ENCODE data around the gene PCBP2.

PCBP2 gene

GRCh38 chr12:53467082-53467481 lies 15.2 kb downstream of the PCBP2 start:
- no peak for TF ChIP-seq CTCF (IDR thresholded peaks at IDR 0.05; ENCODE audit: borderline replicate concordance, insufficient read depth, low read depth, low read length)
- no peak overlapping the region for H3K4me3 ChIP-seq (ENCODE audit: low read depth, low read length)

- H3K4me3 ChIP-seq (ENCODE audit: low read depth, low read length), result no peak overlapping the region
- no peak for TF ChIP-seq CTCF (IDR thresholded peaks at IDR 0.05; ENCODE audit: borderline replicate concordance, insufficient read depth, low read depth, low read length)
Observed at GRCh38 chr12:53467880-53468279, 16.0 kb downstream of the PCBP2 start.

- no peak for TF ChIP-seq CTCF (IDR thresholded peaks at IDR 0.05; ENCODE audit: borderline replicate concordance, insufficient read depth, low read depth, low read length)
- no peak overlapping the region for H3K4me3 ChIP-seq (ENCODE audit: low read depth, low read length)
Observed at GRCh38 chr12:53468282-53468681, 16.4 kb downstream of the PCBP2 start.

GRCh38 chr12:53472056-53472582 lies 20.2 kb downstream of the PCBP2 start:
- no peak for TF ChIP-seq CTCF (IDR thresholded peaks at IDR 0.05; ENCODE audit: borderline replicate concordance, insufficient read depth, low read depth, low read length)
- H3K4me3 ChIP-seq (ENCODE audit: low read depth, low read length), result no peak overlapping the region

GRCh38 chr12:53474077-53474476 lies 22.2 kb downstream of the PCBP2 start:
- no peak for TF ChIP-seq CTCF (IDR thresholded peaks at IDR 0.05; ENCODE audit: borderline replicate concordance, insufficient read depth, low read depth, low read length)
- no peak overlapping the region for H3K4me3 ChIP-seq (ENCODE audit: low read depth, low read length)

GRCh38 chr12:53474819-53475218 lies 22.9 kb downstream of the PCBP2 start:
- no peak for TF ChIP-seq CTCF (IDR thresholded peaks at IDR 0.05; ENCODE audit: borderline replicate concordance, insufficient read depth, low read depth, low read length)
- H3K4me3 ChIP-seq (ENCODE audit: low read depth, low read length), result no peak overlapping the region

- H3K4me3 ChIP-seq (ENCODE audit: low read depth, low read length), result no peak overlapping the region
- TF ChIP-seq CTCF (IDR thresholded peaks at IDR 0.05; ENCODE audit: borderline replicate concordance, insufficient read depth, low read depth, low read length), result no peak; the same call in 1 of the 2 replicates
Observed at GRCh38 chr12:53476769-53477209, 24.9 kb downstream of the PCBP2 start.

Data from GM12875 (cell line).